ACHN (cell line): ENCODE measurements around the gene HEATR5A.
"Not testable (repeated sequence)": the region's sequence is repeated elsewhere in the genome, so short reads cannot be mapped to it uniquely, and the experiment has no call there.

Experiments
- DNase-seq: peaks from one replicate; pipeline ENCODE4 v3.0.0-alpha.2; 2015
- in situ Hi-C: cut with HindIII; loops from 2 replicates; pipeline ENCODE4 v1.10.0; 2017; ENCODE audit warnings: low sequenced_read_pairs, low pct_ligation_motif_present, low pct_unique_long_range_greater_than_20kb

The HEATR5A gene

GRCh38 chr14:31303654-31304053 is 116.7 kb downstream of the HEATR5A start:
- DNase-seq = no peak
- in situ Hi-C loops = no loop called here

- DNase-seq = no peak
- in situ Hi-C loops = no loop called here
These were observed 119.5 kb downstream of the HEATR5A start for GRCh38 chr14:31300883-31301282.

- DNase-seq = no peak
- in situ Hi-C loops = no loop called here
These were observed 120.1 kb downstream of the HEATR5A start for GRCh38 chr14:31300296-31300695.

- in situ Hi-C loops = no loop called here
- no peak for DNase-seq
These were observed 122.5 kb downstream of the HEATR5A start for GRCh38 chr14:31297701-31298344.

GRCh38 chr14:31297112-31297511 is 123.2 kb downstream of the HEATR5A start:
- in situ Hi-C loops = no loop called here
- no peak for DNase-seq

GRCh38 chr14:31294746-31295405 is 125.5 kb downstream of the HEATR5A start:
- in situ Hi-C loops = no loop called here
- no peak for DNase-seq

- DNase-seq = no peak
- in situ Hi-C loops = no loop called here
These were observed 127.3 kb downstream of the HEATR5A start for GRCh38 chr14:31292937-31293616.

GRCh38 chr14:31291210-31291609 is 129.1 kb downstream of the HEATR5A start:
- in situ Hi-C loops = no loop called here
- DNase-seq = no peak

GRCh38 chr14:31287294-31287972 is 132.9 kb downstream of the HEATR5A start:
- in situ Hi-C loops = no loop called here
- no peak for DNase-seq

GRCh38 chr14:31286456-31287293 is 133.7 kb downstream of the HEATR5A start:
- in situ Hi-C loops = no loop called here
- peak; percentile 31 for DNase-seq

- in situ Hi-C loops = no loop called here
- DNase-seq = no peak
These were observed 136.6 kb downstream of the HEATR5A start for GRCh38 chr14:31283578-31284252.

- DNase-seq = no peak
- in situ Hi-C loops = no loop called here
These were observed 137.2 kb downstream of the HEATR5A start for GRCh38 chr14:31283153-31283552.

GRCh38 chr14:31280871-31281220 is 139.5 kb downstream of the HEATR5A start:
- DNase-seq = no peak
- in situ Hi-C loops = no loop called here

GRCh38 chr14:31280132-31280870 is 140.0 kb downstream of the HEATR5A start:
- no peak for DNase-seq
- in situ Hi-C loops = no loop called here

GRCh38 chr14:31278883-31279282 is 141.5 kb downstream of the HEATR5A start:
- DNase-seq = no peak
- in situ Hi-C loops = no loop called here

GRCh38 chr14:31277085-31277484 is 143.3 kb downstream of the HEATR5A start:
- DNase-seq = no peak
- in situ Hi-C loops = no loop called here

- in situ Hi-C loops, DNase-seq: not testable (repeated sequence)
These were observed 143.9 kb downstream of the HEATR5A start for GRCh38 chr14:31276417-31276816.
